Hepatocyte (in vitro differentiated cells): ENCODE data around the gene SLC38A2.

ENCODE experiments used
- EZH2 ChIP-seq: fragments of 200-600 bp; sonication (generic); IDR thresholded peaks from 2 replicates; pipeline ENCODE4 v1.6.1; 2016; ENCODE audit warnings: antibody characterized with exemption, mild to moderate bottlenecking, borderline replicate concordance
- TF ChIP-seq, protein P1 (sequence below): fragments of 200-600 bp; sonication (generic); IDR thresholded peaks from 2 replicates; pipeline ENCODE4 v1.5.1; 2016; ENCODE audit warnings: antibody characterized with exemption, mild to moderate bottlenecking; ENCODE audit not compliant: poor library complexity

DNA sequence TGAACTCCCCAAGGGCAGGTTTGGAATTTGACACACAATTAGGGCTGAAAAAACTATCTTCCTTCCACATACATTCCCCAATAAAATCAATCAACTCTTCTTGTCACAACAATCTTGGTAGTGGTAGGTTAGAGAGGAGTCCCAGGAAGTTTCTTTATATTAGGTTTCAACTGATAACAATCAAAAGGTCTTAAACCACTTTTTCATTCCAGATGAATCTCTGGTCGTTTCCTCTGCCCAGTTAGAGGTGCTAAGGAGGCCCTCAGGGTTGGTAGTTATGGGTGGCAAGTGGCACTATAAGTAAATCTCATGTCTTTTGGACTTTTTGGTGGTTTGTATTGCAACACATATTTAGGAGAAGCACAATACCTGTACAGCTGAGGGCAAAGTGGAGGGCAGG lies 1.7 kb upstream of the SLC38A2 start:
- TF ChIP-seq, protein P1, sequence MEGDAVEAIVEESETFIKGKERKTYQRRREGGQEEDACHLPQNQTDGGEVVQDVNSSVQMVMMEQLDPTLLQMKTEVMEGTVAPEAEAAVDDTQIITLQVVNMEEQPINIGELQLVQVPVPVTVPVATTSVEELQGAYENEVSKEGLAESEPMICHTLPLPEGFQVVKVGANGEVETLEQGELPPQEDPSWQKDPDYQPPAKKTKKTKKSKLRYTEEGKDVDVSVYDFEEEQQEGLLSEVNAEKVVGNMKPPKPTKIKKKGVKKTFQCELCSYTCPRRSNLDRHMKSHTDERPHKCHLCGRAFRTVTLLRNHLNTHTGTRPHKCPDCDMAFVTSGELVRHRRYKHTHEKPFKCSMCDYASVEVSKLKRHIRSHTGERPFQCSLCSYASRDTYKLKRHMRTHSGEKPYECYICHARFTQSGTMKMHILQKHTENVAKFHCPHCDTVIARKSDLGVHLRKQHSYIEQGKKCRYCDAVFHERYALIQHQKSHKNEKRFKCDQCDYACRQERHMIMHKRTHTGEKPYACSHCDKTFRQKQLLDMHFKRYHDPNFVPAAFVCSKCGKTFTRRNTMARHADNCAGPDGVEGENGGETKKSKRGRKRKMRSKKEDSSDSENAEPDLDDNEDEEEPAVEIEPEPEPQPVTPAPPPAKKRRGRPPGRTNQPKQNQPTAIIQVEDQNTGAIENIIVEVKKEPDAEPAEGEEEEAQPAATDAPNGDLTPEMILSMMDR = no peak
- no peak for TF ChIP-seq EZH2
